ENCODE data around the gene EYA3. TPM values are rescaled to one million over a fixed set of nuclear protein-coding genes. Genes with fewer than 3 reads are reported as not detected.

EYA3 gene
- total and polyA plus RNA-seq, 8 donors, result 22.9 to 33.0 (median 29.1) TPM

GRCh38 chr1:28031173-28031572, 57.2 kb downstream of the EYA3 start:
- intact Hi-C loops (cut with DNase I), result no loop called here
- TF ChIP-seq, protein P1, sequence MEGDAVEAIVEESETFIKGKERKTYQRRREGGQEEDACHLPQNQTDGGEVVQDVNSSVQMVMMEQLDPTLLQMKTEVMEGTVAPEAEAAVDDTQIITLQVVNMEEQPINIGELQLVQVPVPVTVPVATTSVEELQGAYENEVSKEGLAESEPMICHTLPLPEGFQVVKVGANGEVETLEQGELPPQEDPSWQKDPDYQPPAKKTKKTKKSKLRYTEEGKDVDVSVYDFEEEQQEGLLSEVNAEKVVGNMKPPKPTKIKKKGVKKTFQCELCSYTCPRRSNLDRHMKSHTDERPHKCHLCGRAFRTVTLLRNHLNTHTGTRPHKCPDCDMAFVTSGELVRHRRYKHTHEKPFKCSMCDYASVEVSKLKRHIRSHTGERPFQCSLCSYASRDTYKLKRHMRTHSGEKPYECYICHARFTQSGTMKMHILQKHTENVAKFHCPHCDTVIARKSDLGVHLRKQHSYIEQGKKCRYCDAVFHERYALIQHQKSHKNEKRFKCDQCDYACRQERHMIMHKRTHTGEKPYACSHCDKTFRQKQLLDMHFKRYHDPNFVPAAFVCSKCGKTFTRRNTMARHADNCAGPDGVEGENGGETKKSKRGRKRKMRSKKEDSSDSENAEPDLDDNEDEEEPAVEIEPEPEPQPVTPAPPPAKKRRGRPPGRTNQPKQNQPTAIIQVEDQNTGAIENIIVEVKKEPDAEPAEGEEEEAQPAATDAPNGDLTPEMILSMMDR (IDR thresholded peaks at IDR 0.05), result no peak
- no peaks in the 10 kb centered on the region for H3K4me1 ChIP-seq
- peak overlapping the region in 1 of 2 donors; percentile 24 for H3K27ac ChIP-seq
- DNase-seq (no peak), ATAC-seq (peak; percentile 89)
- H3K27me3 ChIP-seq, result no peaks in the 10 kb centered on the region
- H3K36me3 ChIP-seq, result no peaks in the 10 kb centered on the region
- no peak overlapping the region for H3K4me3 ChIP-seq
- H3K9me3 ChIP-seq, result no peaks in the 10 kb centered on the region

- no peak overlapping the region for H3K27ac ChIP-seq
- no peaks in the 10 kb centered on the region for H3K4me1 ChIP-seq
- H3K27me3 ChIP-seq, result no peaks in the 10 kb centered on the region
- H3K36me3 ChIP-seq, result no peaks in the 10 kb centered on the region
- ATAC-seq (no peak), DNase-seq (no peak)
- TF ChIP-seq, protein P1 (IDR thresholded peaks at IDR 0.05), result no peak
- H3K4me3 ChIP-seq, result no peak overlapping the region
- intact Hi-C loops (cut with DNase I), result no loop called here
- H3K9me3 ChIP-seq, result no peaks in the 10 kb centered on the region
These were observed 59.3 kb downstream of the EYA3 start for GRCh38 chr1:28028873-28029654.

- TF ChIP-seq, protein P1 (IDR thresholded peaks at IDR 0.05), result no peak
- Histone ChIP-seq H3K27me3 (no peaks in the 10 kb centered on the region), H3K4me1 (no peaks in the 10 kb centered on the region), H3K4me3 (no peak overlapping the region), H3K36me3 (no peaks in the 10 kb centered on the region), H3K27ac (no peak overlapping the region), H3K9me3 (no peaks in the 10 kb centered on the region)
- DNase-seq, result no peak
- ATAC-seq, result no peak
- intact Hi-C loops (cut with DNase I), result no loop called here
These were observed 60.8 kb downstream of the EYA3 start for GRCh38 chr1:28027660-28028059.

- TF ChIP-seq, protein P1 (IDR thresholded peaks at IDR 0.05), result no peak
- DNase-seq, result no peak
- Histone ChIP-seq H3K27ac (no peak overlapping the region), H3K36me3 (peaks cover 0 to under 1% of the 10 kb centered on the region in 2 donors), H3K4me3 (no peak overlapping the region), H3K9me3 (no peaks in the 10 kb centered on the region), H3K27me3 (no peaks in the 10 kb centered on the region), H3K4me1 (no peaks in the 10 kb centered on the region)
- no peak for ATAC-seq
- intact Hi-C loops (cut with DNase I), result no loop called here
These were observed 61.2 kb downstream of the EYA3 start for GRCh38 chr1:28027238-28027637.

- H3K27ac ChIP-seq, result no peak overlapping the region
- DNase-seq (no peak), ATAC-seq (no peak)
- TF ChIP-seq, protein P1 (IDR thresholded peaks at IDR 0.05), result no peak
- H3K27me3 ChIP-seq, result no peaks in the 10 kb centered on the region
- H3K36me3 ChIP-seq, result peaks cover 0 to 6% of the 10 kb centered on the region in 2 donors
- H3K4me3 ChIP-seq, result no peak overlapping the region
- H3K4me1 ChIP-seq, result no peaks in the 10 kb centered on the region
- H3K9me3 ChIP-seq, result no peaks in the 10 kb centered on the region
- intact Hi-C loops (cut with DNase I), result no loop called here
These were observed 62.1 kb downstream of the EYA3 start for GRCh38 chr1:28026329-28026728.

Data from left lung (tissue), 10 donors.